ENCODE results near the gene DAAM1. TPM values are rescaled to one million over a fixed set of nuclear protein-coding genes. Genes with fewer than 3 reads are reported as not detected.

Gene DAAM1
- polyA plus RNA-seq, 1 donor from 2014 or later = 161 TPM

GRCh38 chr14:59177262-59177661, 11.2 kb upstream of the DAAM1 start:
- H3K27me3 ChIP-seq (ENCODE audit: insufficient read depth, low read depth, low read length) = no peaks in the 10 kb centered on the region
- TF ChIP-seq EZH2 (IDR thresholded peaks at IDR 0.05; ENCODE audit: borderline replicate concordance, insufficient read depth, low read length, poor library complexity, severe bottlenecking) (no peak), MXI1 (conservative IDR thresholded peaks at IDR 0.05; ENCODE audit: poor library complexity, severe bottlenecking) (no peak), SMC3 (conservative IDR thresholded peaks at IDR 0.05; ENCODE audit: poor library complexity) (no peak), REST (IDR thresholded peaks at IDR 0.05; ENCODE audit: borderline replicate concordance) (no peak), CTCF (IDR thresholded peaks at IDR 0.05; ENCODE audit: poor library complexity, severe bottlenecking) (no peak), EP300 (conservative IDR thresholded peaks at IDR 0.05; ENCODE audit: poor library complexity, severe bottlenecking) (no peak), TAF1 (IDR thresholded peaks at IDR 0.05; ENCODE audit: low read depth) (no peak), POLR2AphosphoS5 (IDR thresholded peaks at IDR 0.05) (no peak), RAD21 (conservative IDR thresholded peaks at IDR 0.05) (no peak)
- H3K27ac ChIP-seq (ENCODE audit: low read length) = no peak overlapping the region
- H3K4me3 ChIP-seq (ENCODE audit: low read length) = no peak overlapping the region
- H3K9me3 ChIP-seq (ENCODE audit: low read length) = no peaks in the 10 kb centered on the region
- no peaks in the 10 kb centered on the region for H4K20me1 ChIP-seq (ENCODE audit: insufficient read depth)
- H3K4me2 ChIP-seq (ENCODE audit: low read length) = no peak overlapping the region
- H2AFZ ChIP-seq (ENCODE audit: low read depth, low read length) = no peak overlapping the region
- H3K36me3 ChIP-seq (ENCODE audit: insufficient read depth, low read length) = no peaks in the 10 kb centered on the region
- no peak overlapping the region for H3K9ac ChIP-seq (ENCODE audit: low read length)
- H3F3A ChIP-seq (ENCODE audit: insufficient read depth, low read length, poor library complexity, severe bottlenecking) = no peaks in the 10 kb centered on the region
- no peaks in the 10 kb centered on the region for H3K79me2 ChIP-seq (replicated peaks; ENCODE audit: insufficient read depth, low read length)
- no peaks in the 10 kb centered on the region for H3K9me2 ChIP-seq (ENCODE audit: insufficient read depth, low read length)

- Histone ChIP-seq H3K36me3 (ENCODE audit: insufficient read depth, low read length) (no peaks in the 10 kb centered on the region), H3K79me2 (replicated peaks; ENCODE audit: insufficient read depth, low read length) (no peaks in the 10 kb centered on the region), H4K20me1 (ENCODE audit: insufficient read depth) (no peaks in the 10 kb centered on the region), H3K9ac (ENCODE audit: low read length) (no peak overlapping the region), H3K4me3 (ENCODE audit: low read length) (no peak overlapping the region), H3K9me2 (ENCODE audit: insufficient read depth, low read length) (no peaks in the 10 kb centered on the region), H3K27me3 (ENCODE audit: insufficient read depth, low read depth, low read length) (no peaks in the 10 kb centered on the region), H3K27ac (ENCODE audit: low read length) (no peak overlapping the region), H2AFZ (ENCODE audit: low read depth, low read length) (no peak overlapping the region), H3K9me3 (ENCODE audit: low read length) (no peaks in the 10 kb centered on the region), H3F3A (ENCODE audit: insufficient read depth, low read length, poor library complexity, severe bottlenecking) (peaks cover 6% of the 10 kb centered on the region), H3K4me2 (ENCODE audit: low read length) (no peak overlapping the region)
- TF ChIP-seq CTCF (IDR thresholded peaks at IDR 0.05; ENCODE audit: poor library complexity, severe bottlenecking) (no peak), EZH2 (IDR thresholded peaks at IDR 0.05; ENCODE audit: borderline replicate concordance, insufficient read depth, low read length, poor library complexity, severe bottlenecking) (no peak)
Measured at GRCh38 chr14:59181791-59182190, 6.7 kb upstream of the DAAM1 start.

Data from neural cell (in vitro differentiated cells).